Measurements from ENCODE around the gene DVL2. TPM values are rescaled to one million over a fixed set of nuclear protein-coding genes. Genes with fewer than 3 reads are reported as not detected.

DVL2 gene
- total RNA-seq, 1 experiment from 2014 or later = 41.3 TPM

GRCh38 chr17:7224661-7225111 lies 9.6 kb downstream of the DVL2 start:
- Histone ChIP-seq H3K36me3 (ENCODE audit: control insufficient read depth, insufficient read depth, low read length) (no peaks in the 10 kb centered on the region), H3K9me3 (no peaks in the 10 kb centered on the region), H3K4me3 (ENCODE audit: low read depth, low read length) (no peak overlapping the region), H3K4me1 (peaks cover 7% of the 10 kb centered on the region), H3K27me3 (replicated peaks; ENCODE audit: control insufficient read depth, insufficient read depth, low read length) (no peaks in the 10 kb centered on the region)
- Mint-ChIP-seq H3K27me3 (ENCODE audit: insufficient read depth, unreplicated experiment) (no peaks in the 10 kb centered on the region), H3K9me3 (ENCODE audit: unreplicated experiment) (no peaks in the 10 kb centered on the region), H3K4me1 (ENCODE audit: low read depth, unreplicated experiment) (peaks cover 1% of the 10 kb centered on the region), H3K27ac (ENCODE audit: unreplicated experiment) (no peak overlapping the region), H3K4me3 (ENCODE audit: unreplicated experiment) (no peak overlapping the region), H3K36me3 (ENCODE audit: insufficient read depth, unreplicated experiment) (peaks cover 53% of the 10 kb centered on the region)
- ChIA-PET CTCF (interaction anchor here (0.5 kb wide), 1 partner anchor 37 kb away, joined by 3 read pairs; no protein-coding TSS in a partner anchor), POLR2A (no interaction called here)
- no peak for DNase-seq
- TSS peak; percentile 3 for BruUV-seq (replicated peaks)
- intact Hi-C loops (cut with micrococcal nuclease; ENCODE audit: unreplicated experiment) = no loop called here
- no peak for TF ChIP-seq CTCF (IDR thresholded peaks at IDR 0.05; ENCODE audit: insufficient read depth in 1 of 2, low read depth in 1 of 2, low read length in 1 of 2, severe bottlenecking in 1 of 2, unreplicated experiment in 1 of 2)

GRCh38 chr17:7224110-7224509 lies 10.2 kb downstream of the DVL2 start:
- POLR2A ChIA-PET = no interaction called here
- H3K4me1 Mint-ChIP-seq (ENCODE audit: low read depth, unreplicated experiment) = peaks cover 5% of the 10 kb centered on the region
- H3K36me3 Mint-ChIP-seq (ENCODE audit: insufficient read depth, unreplicated experiment) = peaks cover 52% of the 10 kb centered on the region
- Histone ChIP-seq H3K4me3 (ENCODE audit: low read depth, low read length) (no peak overlapping the region), H3K36me3 (ENCODE audit: control insufficient read depth, insufficient read depth, low read length) (no peaks in the 10 kb centered on the region), H3K4me1 (peaks cover 7% of the 10 kb centered on the region), H3K9me3 (no peaks in the 10 kb centered on the region), H3K27me3 (replicated peaks; ENCODE audit: control insufficient read depth, insufficient read depth, low read length) (no peaks in the 10 kb centered on the region)
- intact Hi-C loops (cut with micrococcal nuclease; ENCODE audit: unreplicated experiment) = no loop called here
- no peak overlapping the region for H3K27ac Mint-ChIP-seq (ENCODE audit: unreplicated experiment)
- DNase-seq = no peak
- no TSS peak for BruUV-seq (replicated peaks)
- H3K9me3 Mint-ChIP-seq (ENCODE audit: unreplicated experiment) = no peaks in the 10 kb centered on the region
- no peak overlapping the region for H3K4me3 Mint-ChIP-seq (ENCODE audit: unreplicated experiment)
- CTCF ChIA-PET = interaction anchor here (0.5 kb wide), 1 partner anchor 37 kb away, joined by 3 read pairs; no protein-coding TSS in a partner anchor
- TF ChIP-seq CTCF (IDR thresholded peaks at IDR 0.05; ENCODE audit: insufficient read depth in 1 of 2, low read depth in 1 of 2, low read length in 1 of 2, severe bottlenecking in 1 of 2, unreplicated experiment in 1 of 2) = no peak
- no peaks in the 10 kb centered on the region for H3K27me3 Mint-ChIP-seq (ENCODE audit: insufficient read depth, unreplicated experiment)

GRCh38 chr17:7223375-7223774 lies 10.9 kb downstream of the DVL2 start:
- Histone ChIP-seq H3K36me3 (ENCODE audit: control insufficient read depth, insufficient read depth, low read length) (no peaks in the 10 kb centered on the region), H3K4me3 (ENCODE audit: low read depth, low read length) (no peak overlapping the region), H3K27me3 (replicated peaks; ENCODE audit: control insufficient read depth, insufficient read depth, low read length) (no peaks in the 10 kb centered on the region), H3K4me1 (peaks cover 7% of the 10 kb centered on the region), H3K9me3 (no peaks in the 10 kb centered on the region)
- TF ChIP-seq CTCF (IDR thresholded peaks at IDR 0.05; ENCODE audit: insufficient read depth in 1 of 2, low read depth in 1 of 2, low read length in 1 of 2, severe bottlenecking in 1 of 2, unreplicated experiment in 1 of 2) = no peak
- Mint-ChIP-seq H3K36me3 (ENCODE audit: insufficient read depth, unreplicated experiment) (peaks cover 57% of the 10 kb centered on the region), H3K9me3 (ENCODE audit: unreplicated experiment) (no peaks in the 10 kb centered on the region), H3K27me3 (ENCODE audit: insufficient read depth, unreplicated experiment) (no peaks in the 10 kb centered on the region), H3K4me3 (ENCODE audit: unreplicated experiment) (no peak overlapping the region), H3K4me1 (ENCODE audit: low read depth, unreplicated experiment) (peaks cover 5% of the 10 kb centered on the region), H3K27ac (ENCODE audit: unreplicated experiment) (no peak overlapping the region)
- BruUV-seq (replicated peaks) = no TSS peak
- ChIA-PET POLR2A (no interaction called here), CTCF (no interaction called here)
- no peak for DNase-seq
- intact Hi-C loops (cut with micrococcal nuclease; ENCODE audit: unreplicated experiment) = no loop called here

Data from Caco-2 (cell line).